Endothelial cell of umbilical vein (primary cell): ENCODE measurements around the gene LRRC7. TPM values are rescaled to one million over a fixed set of nuclear protein-coding genes. Genes with fewer than 3 reads are reported as not detected.
A peak's percentile ranks its signal among the peaks of the same experiment; 100 is the strongest.

ENCODE experiments used
- BruUV-seq: library from RNA; stranded (reverse); fragments of 400-500 nt; replicated peaks from 2 replicates; lab custom pipeline; 2021; lab: Mats Ljungman, UMichigan
- CTCF ChIA-PET: fragments of 300-600, 350-600 bp; sonication (Branson Sonifier 250); formaldehyde crosslinking; loops from one replicate; lab custom pipeline; 2021; ENCODE audit warnings: antibody characterized with exemption, inconsistent platforms; lab: Charles Lee
- POLR2A ChIA-PET: fragments of 300-600, 350-600 bp; sonication (Branson Sonifier 250); formaldehyde crosslinking; loops from one replicate; lab custom pipeline; 2021; ENCODE audit warnings: antibody characterized with exemption, inconsistent platforms; lab: Charles Lee
- DNase-seq: peaks from one replicate; pipeline ENCODE4 v3.0.0-alpha.2; 2011; ENCODE audit warnings: low read depth, low spot score
- FAIRE-seq: peaks from 2 replicates; lab custom pipeline; 2011; peaks lifted over from hg19 to GRCh38; lab: Jason Lieb, UNC
- H2AFZ ChIP-seq: 2 replicates; pipeline ENCODE4 v1.6.0; 2012; ENCODE audit warnings: low read depth, low read length, control low read depth, inconsistent platforms
- H3K27ac ChIP-seq: 2 replicates; pipeline ENCODE4 v1.5.1; 2011; ENCODE audit warnings: low read depth, mild to moderate bottlenecking, control low read depth, low read length, moderate library complexity; ENCODE audit not compliant: insufficient read depth
- H3K27me3 ChIP-seq, 2 experiments: 2 replicates each; pipeline versions ENCODE4 v1.6.0 to v1.6.1; 2011; ENCODE audit warnings: low read length in 2 of 2, mixed read lengths in 1 of 2; ENCODE audit not compliant: control insufficient read depth in 2 of 2, insufficient read depth in 2 of 2
- H3K36me3 ChIP-seq, 2 experiments: 2 replicates in 1 of 2; 3 replicates in 1 of 2; pipeline ENCODE4 v1.5.1; 2011; ENCODE audit warnings: low read length in 2 of 2, mild to moderate bottlenecking in 1 of 2, moderate library complexity in 1 of 2; ENCODE audit not compliant: control insufficient read depth in 2 of 2, insufficient read depth in 2 of 2; ENCODE audit errors: extremely low read depth in 1 of 2
- H3K4me1 ChIP-seq: 3 replicates; pipeline ENCODE4 v1.5.1; 2011; ENCODE audit warnings: mild to moderate bottlenecking, low read length; ENCODE audit not compliant: control insufficient read depth, insufficient read depth; ENCODE audit errors: extremely low read depth
- H3K4me2 ChIP-seq: 2 replicates; pipeline ENCODE4 v1.6.1; 2011; ENCODE audit warnings: low read length, control low read depth, mixed read lengths; ENCODE audit not compliant: insufficient read depth
- H3K4me3 ChIP-seq, 3 experiments: fragments of 200-600 bp in 1 of 3; sonication (generic), shearing (Covaris generic) in 1 of 3; replicated peaks in 1 of 3; 2 replicates each; pipeline ENCODE4 v1.5.1; 2011 to 2016; ENCODE audit warnings: control low read depth in 3 of 3, low read length in 3 of 3, mild to moderate bottlenecking in 2 of 3, inconsistent platforms in 1 of 3, low read depth in 1 of 3, moderate library complexity in 1 of 3; ENCODE audit not compliant: insufficient read depth in 1 of 3
- H3K79me2 ChIP-seq: 2 replicates; pipeline ENCODE4 v1.6.0; 2012; ENCODE audit warnings: low read length, inconsistent platforms; ENCODE audit not compliant: control insufficient read depth, insufficient read depth
- H3K9ac ChIP-seq: replicated peaks from 2 replicates; pipeline ENCODE3; 2011; ENCODE audit warnings: low read length, control low read depth; ENCODE audit not compliant: insufficient read depth; ENCODE audit errors: extremely low read depth
- H3K9me1 ChIP-seq: replicated peaks from 3 replicates; pipeline ENCODE4 v1.6.0; 2011; ENCODE audit warnings: mild to moderate bottlenecking, low read length; ENCODE audit not compliant: control insufficient read depth, insufficient read depth; ENCODE audit errors: extremely low read depth
- H3K9me3 ChIP-seq: replicated peaks from 2 replicates; pipeline ENCODE4 v1.5.1; 2012; ENCODE audit warnings: low read length, inconsistent platforms; ENCODE audit not compliant: control insufficient read depth, insufficient read depth
- H4K20me1 ChIP-seq: replicated peaks from 2 replicates; pipeline ENCODE3; 2011; ENCODE audit warnings: mild to moderate bottlenecking, low read length; ENCODE audit not compliant: control insufficient read depth, insufficient read depth; ENCODE audit errors: extremely low read depth
- CTCF ChIP-seq, 2 donors: IDR thresholded peaks; 1 replicate in 1 of 2; 2 replicates in 1 of 2; pipeline ENCODE4 v1.5.1; 2011; ENCODE audit warnings: low read length in 2 of 2, mild to moderate bottlenecking in 2 of 2, moderate library complexity in 2 of 2, control low read depth in 1 of 2, inconsistent platforms in 1 of 2, low read depth in 1 of 2; ENCODE audit not compliant: insufficient read depth in 1 of 2; ENCODE audit errors: extremely low read depth in 1 of 2
- EZH2 ChIP-seq: IDR thresholded peaks from 2 replicates; pipeline ENCODE4 v1.6.1; 2012; ENCODE audit warnings: borderline replicate concordance, low read depth, mild to moderate bottlenecking, moderate library complexity, low read length, inconsistent platforms; ENCODE audit not compliant: severe bottlenecking
- FOS ChIP-seq: IDR thresholded peaks from 2 replicates; pipeline ENCODE4 v1.6.1; 2011; ENCODE audit warnings: mild to moderate bottlenecking, low read length, moderate library complexity, borderline replicate concordance; ENCODE audit not compliant: insufficient read depth
- GATA2 ChIP-seq: IDR thresholded peaks from 2 replicates; pipeline ENCODE4 v1.7.0; 2011; ENCODE audit warnings: low read depth, mild to moderate bottlenecking, moderate library complexity, mixed read lengths, low read length; ENCODE audit not compliant: insufficient read length, insufficient read depth
- JUN ChIP-seq: IDR thresholded peaks from 2 replicates; pipeline ENCODE4 v1.6.1; 2011; ENCODE audit warnings: borderline replicate concordance, low read depth; ENCODE audit not compliant: insufficient read length, insufficient read depth
- MYC ChIP-seq: IDR thresholded peaks from one replicate; pipeline ENCODE4 v1.6.1; 2011; ENCODE audit warnings: mild to moderate bottlenecking, low read depth, low read length
- POLR2A ChIP-seq: IDR thresholded peaks from 2 replicates; pipeline ENCODE4 v1.6.1; 2012; ENCODE audit warnings: low read depth, mild to moderate bottlenecking, control low read depth, low read length
- POLR2AphosphoS5 ChIP-seq: IDR thresholded peaks from 2 replicates; pipeline ENCODE4 v1.6.1; 2012; ENCODE audit warnings: low read depth, mild to moderate bottlenecking, control low read depth, low read length, moderate library complexity; ENCODE audit not compliant: insufficient read depth
- dilution Hi-C: fragments of 300-500 bp; cut with MboI; formaldehyde crosslinking; loops from one replicate; pipeline ENCODE4 v1.15.0; 2019; ENCODE audit warnings: low sequenced_read_pairs; ENCODE audit not compliant: extremely low pct_ligation_motif_present
- intact Hi-C: fragments of 100-400 bp; cut with micrococcal nuclease; formaldehyde crosslinking; loops from one replicate; pipeline ENCODE4 v1.10.0; 2022
- polyA plus RNA-seq, 4 experiments: library from polyadenylated mRNA; depleted of rRNA in 3 of 4; stranded (reverse) in 3 of 4; unstranded in 1 of 4; fragments of >200 nt; gene quantifications; 2 replicates each; pipeline versions ENCODE4 v1.2.1 to v1.2.3, GENCODE V29; 2011 to 2012; ENCODE audit warnings: missing spikeins in 1 of 4
- total RNA-seq: library from RNA; stranded (reverse); gene quantifications from 2 replicates; pipeline ENCODE4 v1.2.3, GENCODE V29; 2021
- TF ChIP-seq, protein P1 (sequence below): IDR thresholded peaks from 2 replicates; pipeline ENCODE4 v1.6.1; 2011; ENCODE audit not compliant: insufficient read depth, insufficient read length

Gene LRRC7
- total and polyA plus RNA-seq, 2 donors (not counting 3 experiments of a cell fraction or from before 2014, with no cell fraction given), result 0.11 to 0.58 TPM

GRCh38 chr1:69993810-69994209, 426.1 kb downstream of the LRRC7 start:
- dilution Hi-C loops, result no loop called here
- CTCF ChIA-PET, result interaction anchor here (0.9 to 1.6 kb wide), 2 partner anchors 8 to 11 kb away, joined by 3 read pairs; no protein-coding TSS in a partner anchor
- peak overlapping the region; percentile 45 for H3K4me2 ChIP-seq

More at GRCh38 chr1:69993810-69994209, 426.1 kb downstream of the LRRC7 start:
- Histone ChIP-seq H3K4me3 (no peak overlapping the region), H3K79me2 (no peaks in the 10 kb centered on the region), H2AFZ (no peak overlapping the region), H4K20me1 (no peaks in the 10 kb centered on the region), H3K4me1 (peaks cover 9% of the 10 kb centered on the region), H3K9ac (no peak overlapping the region), H3K27ac (no peak overlapping the region), H3K36me3 (no peaks in the 10 kb centered on the region), H3K27me3 (no peaks in the 10 kb centered on the region), H3K9me3 (no peaks in the 10 kb centered on the region), H3K9me1 (no peaks in the 10 kb centered on the region)
- intact Hi-C loops, result loop anchor here (2.0 kb wide), 1 partner anchor 17 kb away; no protein-coding TSS in a partner anchor
- POLR2A ChIA-PET, result no interaction called here
- DNase-seq, result peak; percentile 23
- TF ChIP-seq MYC (no peak), POLR2AphosphoS5 (no peak), CTCF (IDR thresholded peaks at IDR 0.05; ENCODE audit: extremely low read depth in 1 of 2, insufficient read depth in 1 of 2, low read depth in 1 of 2, low read length in 2 of 2) (no peak), JUN (no peak), POLR2A (no peak), EZH2 (no peak), FOS (no peak), GATA2 (no peak)
- TF ChIP-seq, protein P1, sequence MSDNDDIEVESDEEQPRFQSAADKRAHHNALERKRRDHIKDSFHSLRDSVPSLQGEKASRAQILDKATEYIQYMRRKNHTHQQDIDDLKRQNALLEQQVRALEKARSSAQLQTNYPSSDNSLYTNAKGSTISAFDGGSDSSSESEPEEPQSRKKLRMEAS, result no peak
- FAIRE-seq, result no peak
- BruUV-seq, result no TSS peak
